ENCODE data around the gene PLCH2.

The PLCH2 gene

GRCh38 chr1:2506901-2507565 is 30.9 kb downstream of the PLCH2 start:
- no peaks in the 10 kb centered on the region for H3K27me3 ChIP-seq (replicated peaks; ENCODE audit: control insufficient read depth, insufficient read depth, low read length)
- TF ChIP-seq CTCF (IDR thresholded peaks at IDR 0.05; ENCODE audit: insufficient read depth, low read length, poor library complexity, severe bottlenecking) = no peak
- H3K36me3 ChIP-seq (ENCODE audit: control insufficient read depth, insufficient read depth, low read length) = peaks cover 23% of the 10 kb centered on the region
- DNase-seq (ENCODE audit: extremely low read depth, insufficient read length) = no peak
- no peak overlapping the region for H3K4me3 ChIP-seq (replicated peaks; ENCODE audit: low read depth, low read length)

- peaks cover 26% of the 10 kb centered on the region for H3K36me3 ChIP-seq (ENCODE audit: control insufficient read depth, insufficient read depth, low read length)
- no peak overlapping the region for H3K4me3 ChIP-seq (replicated peaks; ENCODE audit: low read depth, low read length)
- no peak for DNase-seq (ENCODE audit: extremely low read depth, insufficient read length)
- H3K27me3 ChIP-seq (replicated peaks; ENCODE audit: control insufficient read depth, insufficient read depth, low read length) = no peaks in the 10 kb centered on the region
- no peak for TF ChIP-seq CTCF (IDR thresholded peaks at IDR 0.05; ENCODE audit: insufficient read depth, low read length, poor library complexity, severe bottlenecking)
These were observed 31.7 kb downstream of the PLCH2 start for GRCh38 chr1:2507744-2508155.

GRCh38 chr1:2508180-2508579 is 32.1 kb downstream of the PLCH2 start:
- Histone ChIP-seq H3K4me3 (replicated peaks; ENCODE audit: low read depth, low read length) (no peak overlapping the region), H3K36me3 (ENCODE audit: control insufficient read depth, insufficient read depth, low read length) (peaks cover 30% of the 10 kb centered on the region), H3K27me3 (replicated peaks; ENCODE audit: control insufficient read depth, insufficient read depth, low read length) (no peaks in the 10 kb centered on the region)
- no peak for TF ChIP-seq CTCF (IDR thresholded peaks at IDR 0.05; ENCODE audit: insufficient read depth, low read length, poor library complexity, severe bottlenecking)
- no peak for DNase-seq (ENCODE audit: extremely low read depth, insufficient read length)

GRCh38 chr1:2508751-2509150 is 32.7 kb downstream of the PLCH2 start:
- Histone ChIP-seq H3K4me3 (replicated peaks; ENCODE audit: low read depth, low read length) (no peak overlapping the region), H3K36me3 (ENCODE audit: control insufficient read depth, insufficient read depth, low read length) (peaks cover 35% of the 10 kb centered on the region), H3K27me3 (replicated peaks; ENCODE audit: control insufficient read depth, insufficient read depth, low read length) (no peaks in the 10 kb centered on the region)
- TF ChIP-seq CTCF (IDR thresholded peaks at IDR 0.05; ENCODE audit: insufficient read depth, low read length, poor library complexity, severe bottlenecking) = no peak
- DNase-seq (ENCODE audit: extremely low read depth, insufficient read length) = no peak

GRCh38 chr1:2509589-2509988 is 33.5 kb downstream of the PLCH2 start:
- DNase-seq (ENCODE audit: extremely low read depth, insufficient read length) = no peak
- no peak overlapping the region for H3K4me3 ChIP-seq (replicated peaks; ENCODE audit: low read depth, low read length)
- H3K36me3 ChIP-seq (ENCODE audit: control insufficient read depth, insufficient read depth, low read length) = peaks cover 38% of the 10 kb centered on the region
- TF ChIP-seq CTCF (IDR thresholded peaks at IDR 0.05; ENCODE audit: insufficient read depth, low read length, poor library complexity, severe bottlenecking) = no peak
- H3K27me3 ChIP-seq (replicated peaks; ENCODE audit: control insufficient read depth, insufficient read depth, low read length) = no peaks in the 10 kb centered on the region
